Hematopoietic multipotent progenitor cell treated with erythropoietin and hydrocortisone succinate and interleukin-3 and kit ligand, for 8 days (in vitro differentiated cells): ENCODE results near the gene LARP1.
A peak's percentile ranks its signal among the peaks of the same experiment; 100 is the strongest.
"Not testable (repeated sequence)": the region's sequence is repeated elsewhere in the genome, so short reads cannot be mapped to it uniquely, and the experiment has no call there.

Experiments used
- DNase-seq: peaks from one replicate; pipeline ENCODE4 v3.0.0-alpha.2; 2015

The LARP1 gene

GRCh38 chr5:154755361-154756008 is at the start of gene LARP1:
LARP1 (plus strand) TSS chr5:154755377; CDS start chr5:154755758, 381 bp downstream.
- DNase-seq: no peak

- no peak for DNase-seq
Measured at GRCh38 chr5:154706416-154706815, 48.8 kb upstream of the LARP1 start.

- DNase-seq: no peak
Measured at GRCh38 chr5:154707641-154708040, 47.5 kb upstream of the LARP1 start.

DNA sequence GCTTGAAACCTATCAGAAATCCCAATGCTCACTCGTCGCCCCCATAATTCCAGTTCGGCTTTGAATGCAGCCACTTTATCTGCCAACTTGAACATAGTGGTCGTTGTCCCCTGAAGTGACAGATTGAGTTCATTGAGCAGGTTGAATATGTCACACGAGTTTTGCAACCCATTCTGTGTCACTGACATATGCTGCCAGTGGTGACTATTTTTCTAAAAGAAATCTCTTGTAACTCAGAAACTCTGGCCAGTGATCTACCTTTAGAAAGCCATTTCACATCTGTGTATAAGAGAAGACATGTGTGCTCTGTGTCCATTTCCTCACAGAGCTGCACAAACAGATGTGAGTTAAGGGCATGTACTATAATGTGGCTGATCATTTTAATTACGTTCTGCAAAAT is 47.0 kb upstream of the LARP1 start:
- no peak for DNase-seq

GRCh38 chr5:154708846-154709245 is 46.3 kb upstream of the LARP1 start:
- DNase-seq: no peak

GRCh38 chr5:154709368-154710305 is 45.5 kb upstream of the LARP1 start:
- DNase-seq: peak; percentile 66

DNA sequence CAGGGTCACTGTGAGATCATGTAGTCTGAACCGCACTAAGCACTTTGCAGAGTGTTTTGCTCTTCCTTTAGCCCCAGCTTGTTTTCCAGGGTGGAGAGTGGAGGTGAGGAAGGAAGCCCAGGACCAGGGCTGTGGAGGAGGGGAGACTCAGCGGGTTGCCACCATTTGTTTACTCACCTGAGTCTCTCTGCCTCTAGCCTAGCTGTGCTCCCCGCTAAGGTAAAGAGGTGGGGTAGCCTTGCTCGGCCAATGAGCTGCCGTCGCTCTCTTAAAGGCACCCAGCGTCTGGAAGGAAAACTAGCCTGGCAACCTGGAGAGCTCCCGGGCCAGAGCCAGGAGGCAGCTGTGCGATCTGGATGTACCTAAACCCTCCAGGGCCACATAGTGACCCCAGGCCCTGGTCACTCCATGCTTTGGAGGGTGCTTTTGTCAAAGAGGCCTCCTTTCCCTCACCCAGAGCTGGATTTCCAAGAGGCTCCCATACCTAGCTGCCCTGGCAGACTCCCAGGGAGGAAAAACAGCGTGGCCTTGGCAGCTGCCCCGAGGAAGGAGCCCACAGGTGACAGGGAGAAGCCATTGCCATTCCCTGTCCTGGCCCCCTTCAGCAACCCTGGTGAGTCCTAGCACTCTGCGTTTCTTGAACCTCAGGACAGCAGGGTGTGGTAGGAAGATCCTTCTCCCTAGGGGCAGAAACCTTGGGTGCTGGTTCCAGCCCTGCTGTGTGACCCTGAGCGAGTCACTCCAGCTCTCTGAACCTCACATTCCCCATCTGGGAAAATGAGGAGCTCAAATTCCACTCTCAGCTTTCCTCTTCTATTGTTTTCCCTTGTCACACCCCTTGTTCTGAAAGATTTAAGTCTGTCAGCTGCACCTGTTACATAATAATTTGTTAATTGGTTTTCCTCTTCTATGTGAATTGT is 42.4 kb upstream of the LARP1 start:
- DNase-seq: no peak

- no peak for DNase-seq
Measured at GRCh38 chr5:154713615-154714125, 41.5 kb upstream of the LARP1 start.

GRCh38 chr5:154714266-154714986 is 40.8 kb upstream of the LARP1 start:
- no peak for DNase-seq

- no peak for DNase-seq
Measured at GRCh38 chr5:154721481-154722058, 33.6 kb upstream of the LARP1 start.

DNA sequence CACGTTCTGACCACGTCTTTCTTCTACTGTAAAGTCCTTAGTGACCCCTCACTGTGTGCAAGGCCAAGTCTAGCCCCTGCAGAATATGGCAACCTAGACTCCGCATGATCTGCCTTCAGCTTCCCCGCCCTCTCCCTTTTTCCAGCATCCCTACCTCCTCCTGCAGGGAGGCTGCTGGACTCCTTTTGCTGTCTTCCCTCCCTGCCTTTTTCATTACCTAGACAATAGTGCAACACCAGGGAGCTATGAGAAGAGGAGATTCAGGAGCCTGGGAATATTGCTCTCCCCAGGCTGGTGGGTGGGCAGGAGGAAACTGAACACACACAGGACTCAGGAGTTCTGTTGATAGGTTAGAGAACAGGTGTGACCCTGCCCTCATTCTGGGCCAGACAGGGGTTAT is 33.1 kb upstream of the LARP1 start:
- no peak for DNase-seq

- DNase-seq: no peak
Measured at GRCh38 chr5:154722936-154723335, 32.2 kb upstream of the LARP1 start.

GRCh38 chr5:154723740-154724505 is 31.3 kb upstream of the LARP1 start:
- peak; percentile 47 for DNase-seq

GRCh38 chr5:154727361-154727760 is 27.8 kb upstream of the LARP1 start:
- no peak for DNase-seq

DNA sequence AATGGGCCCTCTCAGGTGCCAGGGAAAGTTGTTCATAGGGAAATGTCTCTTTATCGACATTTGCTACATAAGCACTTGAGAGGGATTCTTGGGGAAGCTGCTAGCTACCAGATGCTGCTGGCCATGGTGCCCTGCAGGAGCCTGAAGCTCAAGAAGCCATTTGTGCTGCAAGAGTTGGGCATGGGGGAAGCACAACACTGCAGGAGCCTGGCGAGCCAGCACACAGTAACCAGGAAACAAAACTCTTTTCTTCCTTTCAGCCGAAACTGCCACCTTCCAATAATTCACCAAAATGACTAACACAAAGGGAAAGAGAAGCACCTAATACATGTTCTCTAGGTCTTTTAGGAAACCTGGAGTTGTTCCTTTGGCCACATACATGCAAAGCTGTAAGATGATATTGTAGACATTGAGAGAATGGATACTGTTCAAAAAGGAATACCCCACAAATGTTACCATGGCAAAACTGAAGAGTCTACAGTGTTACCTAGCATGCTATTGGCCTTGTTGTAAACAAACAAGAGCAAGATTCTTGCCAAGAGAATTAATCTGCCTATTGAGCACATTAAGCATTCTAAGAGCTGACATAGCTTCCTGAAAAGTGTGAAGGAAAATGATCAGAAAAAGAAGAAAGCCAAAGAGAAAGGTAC is 26.1 kb upstream of the LARP1 start:
- DNase-seq: no peak

- DNase-seq: no peak
Measured at GRCh38 chr5:154729613-154730012, 25.6 kb upstream of the LARP1 start.

DNA sequence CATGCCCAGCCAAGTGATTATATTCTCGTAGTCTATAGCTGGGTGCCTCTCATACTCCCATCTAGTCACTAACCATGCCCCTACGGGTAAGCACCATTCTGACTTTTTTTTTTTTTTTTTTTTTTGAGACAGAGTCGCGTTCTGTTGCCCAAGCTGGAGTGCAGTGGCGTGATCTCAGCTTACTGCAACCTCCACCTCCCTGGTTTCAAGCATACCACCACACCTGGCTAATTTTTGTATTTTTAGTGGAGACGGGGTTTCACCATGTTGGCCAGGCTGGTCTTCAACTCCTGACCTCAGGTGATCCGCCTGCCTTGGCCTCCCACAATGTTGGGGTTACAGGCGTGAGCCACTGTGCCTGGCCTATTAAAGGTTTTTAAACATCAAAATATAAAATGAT is 24.4 kb upstream of the LARP1 start:
- not testable (repeated sequence) for DNase-seq

GRCh38 chr5:154732212-154732611 is 23.0 kb upstream of the LARP1 start:
- DNase-seq: no peak

GRCh38 chr5:154734370-154735248 is 20.6 kb upstream of the LARP1 start:
- no peak for DNase-seq
